Activated B cell treated with CpG ODN at 0.5 μM for 24 hours (primary cell): ENCODE data around the gene SLC45A3. TPM values are rescaled to one million over a fixed set of nuclear protein-coding genes. Genes with fewer than 3 reads are reported as not detected.

ENCODE experiments used
- ATAC-seq: fragments of 200-7000 bp; cut with Tn5 transposase; one replicate; pipeline ENCODE4 v1.10.0; 2021; ENCODE audit warnings: low read depth, mild to moderate bottlenecking, moderate library complexity
- CTCF ChIA-PET: fragments of 350-600 bp; sonication (Branson Sonifier 250); formaldehyde crosslinking; loops from one replicate; lab custom pipeline; 2021; ENCODE audit warnings: antibody characterized with exemption; lab: Charles Lee
- POLR2A ChIA-PET: fragments of 350-600 bp; sonication (Branson Sonifier 250); formaldehyde crosslinking; loops from one replicate; lab custom pipeline; 2021; ENCODE audit warnings: antibody characterized with exemption; lab: Charles Lee
- DNase-seq: peaks from one replicate; pipeline ENCODE4 v3.0.0; 2022
- H3K27ac Mint-ChIP-seq: one replicate; pipeline ENCODE4 v1.8.0; 2020; ENCODE audit warnings: mixed read lengths
- H3K27me3 Mint-ChIP-seq: one replicate; pipeline ENCODE4 v1.8.0; 2021; ENCODE audit warnings: mixed read lengths
- H3K36me3 Mint-ChIP-seq: one replicate; pipeline ENCODE4 v1.8.0; 2021; ENCODE audit warnings: low read depth, mixed read lengths
- H3K4me1 Mint-ChIP-seq: one replicate; pipeline ENCODE4 v1.8.0; 2021; ENCODE audit warnings: mixed read lengths
- H3K4me3 Mint-ChIP-seq: one replicate; pipeline ENCODE4 v1.8.0; 2020; ENCODE audit warnings: mild to moderate bottlenecking, mixed read lengths
- H3K9me3 Mint-ChIP-seq: one replicate; pipeline ENCODE4 v1.8.0; 2020; ENCODE audit warnings: mixed read lengths
- intact Hi-C: fragments of 100-400 bp; cut with micrococcal nuclease; formaldehyde crosslinking; loops from one replicate; pipeline ENCODE4 v1.15.1; 2024
- total RNA-seq: library from RNA; stranded (reverse); gene quantifications from 2 replicates; pipeline ENCODE4 v1.2.3, GENCODE V29; 2022
- TF ChIP-seq, protein P1 (sequence below): fragments of 200-600 bp; IDR thresholded peaks from one replicate; pipeline ENCODE4 v1.8.0; 2022; ENCODE audit warnings: antibody characterized with exemption, mild to moderate bottlenecking

Gene SLC45A3
- total RNA-seq, 1 donor from 2014 or later, result 7.4 TPM

- ChIA-PET POLR2A (interaction anchor here (1.5 to 2.2 kb wide), 2 partner anchors 24 to 64 kb away, joined by 3 to 9 read pairs; partner anchors contain the start of gene ELK4), CTCF (interaction anchor here (0.7 to 18.8 kb wide), 11 partner anchors 10 to 322 kb away, joined by 3 to 628 read pairs (median 54); partner anchors contain the start of gene ELK4)
- Mint-ChIP-seq H3K4me1 (peaks cover 19% of the 10 kb centered on the region), H3K36me3 (no peaks in the 10 kb centered on the region), H3K27ac (no peak overlapping the region), H3K4me3 (no peak overlapping the region), H3K27me3 (no peaks in the 10 kb centered on the region), H3K9me3 (no peaks in the 10 kb centered on the region)
- intact Hi-C loops, result loop anchor here (5.0 kb wide), 2 partner anchors 251 to 451 kb away; no protein-coding TSS in a partner anchor
- no peak for ATAC-seq
- TF ChIP-seq, protein P1, sequence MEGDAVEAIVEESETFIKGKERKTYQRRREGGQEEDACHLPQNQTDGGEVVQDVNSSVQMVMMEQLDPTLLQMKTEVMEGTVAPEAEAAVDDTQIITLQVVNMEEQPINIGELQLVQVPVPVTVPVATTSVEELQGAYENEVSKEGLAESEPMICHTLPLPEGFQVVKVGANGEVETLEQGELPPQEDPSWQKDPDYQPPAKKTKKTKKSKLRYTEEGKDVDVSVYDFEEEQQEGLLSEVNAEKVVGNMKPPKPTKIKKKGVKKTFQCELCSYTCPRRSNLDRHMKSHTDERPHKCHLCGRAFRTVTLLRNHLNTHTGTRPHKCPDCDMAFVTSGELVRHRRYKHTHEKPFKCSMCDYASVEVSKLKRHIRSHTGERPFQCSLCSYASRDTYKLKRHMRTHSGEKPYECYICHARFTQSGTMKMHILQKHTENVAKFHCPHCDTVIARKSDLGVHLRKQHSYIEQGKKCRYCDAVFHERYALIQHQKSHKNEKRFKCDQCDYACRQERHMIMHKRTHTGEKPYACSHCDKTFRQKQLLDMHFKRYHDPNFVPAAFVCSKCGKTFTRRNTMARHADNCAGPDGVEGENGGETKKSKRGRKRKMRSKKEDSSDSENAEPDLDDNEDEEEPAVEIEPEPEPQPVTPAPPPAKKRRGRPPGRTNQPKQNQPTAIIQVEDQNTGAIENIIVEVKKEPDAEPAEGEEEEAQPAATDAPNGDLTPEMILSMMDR, result no peak
- DNase-seq, result no peak
Measured at GRCh38 chr1:205656236-205656635, 24.1 kb downstream of the SLC45A3 start.

DNA sequence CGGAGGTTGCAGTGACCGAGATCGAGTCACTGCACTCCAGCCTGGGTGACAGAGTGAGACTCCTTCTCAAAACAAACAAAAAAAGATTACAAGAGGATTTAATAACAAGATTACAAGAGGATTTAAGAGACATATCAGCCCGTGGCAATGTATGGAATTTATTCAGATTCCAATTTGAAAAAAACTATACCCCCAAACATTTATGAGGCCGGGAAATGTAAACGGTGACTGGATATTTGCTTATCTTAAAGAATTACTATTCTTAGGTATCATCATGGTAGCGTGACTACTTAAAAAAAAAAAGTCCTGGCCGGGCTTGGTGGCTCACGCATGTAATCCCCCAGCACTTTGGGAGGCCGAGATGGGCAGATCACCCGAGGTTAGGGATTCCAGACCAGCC is 27.3 kb downstream of the SLC45A3 start:
- TF ChIP-seq, protein P1, result no peak
- H3K4me1 Mint-ChIP-seq, result peaks cover 1% of the 10 kb centered on the region
- POLR2A ChIA-PET, result interaction anchor here (0.6 to 0.7 kb wide), 2 partner anchors 9 kb away, joined by 3 to 4 read pairs; no protein-coding TSS in a partner anchor
- CTCF ChIA-PET, result interaction anchor here (9.8 to 18.8 kb wide), 2 partner anchors 55 to 60 kb away, joined by 298 to 628 read pairs; no protein-coding TSS in a partner anchor
- DNase-seq (no peak), ATAC-seq (no peak)
- intact Hi-C loops, result no loop called here
- H3K27ac Mint-ChIP-seq, result no peak overlapping the region
- no peak overlapping the region for H3K4me3 Mint-ChIP-seq
- no peaks in the 10 kb centered on the region for H3K9me3 Mint-ChIP-seq
- H3K27me3 Mint-ChIP-seq, result no peaks in the 10 kb centered on the region
- H3K36me3 Mint-ChIP-seq, result no peaks in the 10 kb centered on the region

DNA sequence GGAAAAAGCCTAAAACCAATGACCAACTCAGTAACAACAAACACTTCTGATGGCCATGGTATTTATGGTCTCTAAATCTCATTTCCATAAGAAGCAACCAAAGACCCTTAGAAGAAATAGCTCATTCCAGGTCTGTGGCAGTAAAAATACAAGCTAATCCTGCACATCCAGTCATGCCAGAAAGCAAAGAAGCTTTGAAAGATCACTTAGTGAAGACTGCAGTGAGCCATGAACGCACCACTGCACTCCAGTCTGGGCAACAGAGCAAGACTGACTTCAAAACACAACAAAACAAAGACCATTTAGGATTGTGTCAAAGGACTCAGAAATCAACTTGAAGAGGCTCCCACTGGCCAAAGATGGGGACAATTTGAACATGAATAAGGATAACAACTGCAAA is 30.1 kb downstream of the SLC45A3 start:
- POLR2A ChIA-PET, result no interaction called here
- no peak for ATAC-seq
- Mint-ChIP-seq H3K4me3 (no peak overlapping the region), H3K27ac (no peak overlapping the region), H3K27me3 (no peaks in the 10 kb centered on the region), H3K36me3 (no peaks in the 10 kb centered on the region), H3K4me1 (peaks cover 1% of the 10 kb centered on the region), H3K9me3 (no peaks in the 10 kb centered on the region)
- intact Hi-C loops, result no loop called here
- TF ChIP-seq, protein P1, result no peak
- CTCF ChIA-PET, result interaction anchor here (1.7 to 1.8 kb wide), 2 partner anchors 8 to 122 kb away, joined by 5 to 8 read pairs; no protein-coding TSS in a partner anchor
- DNase-seq, result no peak

DNA sequence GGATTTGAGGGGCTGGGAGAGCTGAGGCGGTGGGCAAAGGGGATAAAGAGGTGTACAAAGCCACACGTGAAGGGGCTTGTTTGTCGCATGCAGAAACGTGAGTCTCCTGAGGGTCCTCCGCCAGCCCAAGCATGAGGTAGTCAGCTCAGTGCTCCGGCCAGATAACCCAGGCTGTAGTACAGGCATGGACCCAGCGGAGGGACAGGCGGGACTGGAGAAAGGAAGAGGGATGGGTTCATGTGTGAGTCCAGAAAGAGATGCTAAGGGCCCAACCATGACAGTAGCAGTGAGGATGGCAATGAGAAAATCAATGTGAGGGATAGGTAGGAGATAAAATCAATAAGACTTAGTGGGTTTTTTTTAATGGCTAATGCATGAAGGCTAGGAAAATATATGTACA is 34.8 kb downstream of the SLC45A3 start:
- Mint-ChIP-seq H3K27ac (no peak overlapping the region), H3K9me3 (no peaks in the 10 kb centered on the region), H3K27me3 (no peaks in the 10 kb centered on the region), H3K36me3 (no peaks in the 10 kb centered on the region), H3K4me3 (no peak overlapping the region), H3K4me1 (peaks cover 1% of the 10 kb centered on the region)
- DNase-seq (no peak), ATAC-seq (no peak)
- intact Hi-C loops, result no loop called here
- POLR2A ChIA-PET, result no interaction called here
- CTCF ChIA-PET, result interaction anchor here (1.7 kb wide), 1 partner anchor 10 kb away, joined by 6 read pairs; no protein-coding TSS in a partner anchor
- TF ChIP-seq, protein P1, result no peak

GRCh38 chr1:205642679-205643307 is 37.5 kb downstream of the SLC45A3 start:
- DNase-seq, result no peak
- no peak overlapping the region for H3K4me3 Mint-ChIP-seq
- no peaks in the 10 kb centered on the region for H3K36me3 Mint-ChIP-seq
- no peak for ATAC-seq
- H3K4me1 Mint-ChIP-seq, result no peaks in the 10 kb centered on the region
- no peak overlapping the region for H3K27ac Mint-ChIP-seq
- intact Hi-C loops, result no loop called here
- no peaks in the 10 kb centered on the region for H3K27me3 Mint-ChIP-seq
- ChIA-PET POLR2A (no interaction called here), CTCF (interaction anchor here (0.6 kb wide), 1 partner anchor 82 kb away, joined by 5 read pairs; no protein-coding TSS in a partner anchor)
- no peaks in the 10 kb centered on the region for H3K9me3 Mint-ChIP-seq
- TF ChIP-seq, protein P1, result no peak
